ENCODE measurements around the gene TEKT3.

DNA sequence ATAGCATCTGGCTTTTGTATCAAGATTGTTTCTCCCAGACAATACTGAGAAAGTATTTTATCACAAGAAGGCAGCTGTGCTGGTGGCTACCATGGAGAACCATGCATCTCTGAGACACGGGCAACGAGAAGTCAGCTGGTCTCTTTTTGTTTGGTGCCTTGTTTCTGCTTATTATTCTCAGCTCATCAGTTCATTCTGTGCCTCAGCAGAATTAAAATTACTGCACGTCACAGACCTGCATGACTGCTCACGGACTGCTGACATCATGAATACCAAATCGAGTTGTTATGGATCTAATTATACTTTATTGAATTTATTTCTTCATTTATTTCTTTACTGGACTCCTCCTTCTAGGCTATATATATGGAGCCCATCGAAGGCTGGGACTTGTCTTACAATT lies 57.3 kb downstream of the TEKT3 start:
- TF ChIP-seq, protein P1, sequence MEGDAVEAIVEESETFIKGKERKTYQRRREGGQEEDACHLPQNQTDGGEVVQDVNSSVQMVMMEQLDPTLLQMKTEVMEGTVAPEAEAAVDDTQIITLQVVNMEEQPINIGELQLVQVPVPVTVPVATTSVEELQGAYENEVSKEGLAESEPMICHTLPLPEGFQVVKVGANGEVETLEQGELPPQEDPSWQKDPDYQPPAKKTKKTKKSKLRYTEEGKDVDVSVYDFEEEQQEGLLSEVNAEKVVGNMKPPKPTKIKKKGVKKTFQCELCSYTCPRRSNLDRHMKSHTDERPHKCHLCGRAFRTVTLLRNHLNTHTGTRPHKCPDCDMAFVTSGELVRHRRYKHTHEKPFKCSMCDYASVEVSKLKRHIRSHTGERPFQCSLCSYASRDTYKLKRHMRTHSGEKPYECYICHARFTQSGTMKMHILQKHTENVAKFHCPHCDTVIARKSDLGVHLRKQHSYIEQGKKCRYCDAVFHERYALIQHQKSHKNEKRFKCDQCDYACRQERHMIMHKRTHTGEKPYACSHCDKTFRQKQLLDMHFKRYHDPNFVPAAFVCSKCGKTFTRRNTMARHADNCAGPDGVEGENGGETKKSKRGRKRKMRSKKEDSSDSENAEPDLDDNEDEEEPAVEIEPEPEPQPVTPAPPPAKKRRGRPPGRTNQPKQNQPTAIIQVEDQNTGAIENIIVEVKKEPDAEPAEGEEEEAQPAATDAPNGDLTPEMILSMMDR (IDR thresholded peaks at IDR 0.05), result no peak
- TF ChIP-seq POLR2A (IDR thresholded peaks at IDR 0.05), result no peak

Measured in heart left ventricle (tissue), 13 donors.